HG02852 (cell line): Measurements from ENCODE around the gene LCP1.

Experiments
- ATAC-seq: cut with Tn5 transposase; IDR thresholded peaks from one replicate; pipeline ENCODE4 v1.9.1; 2021; ENCODE audit warnings: mild to moderate bottlenecking, moderate library complexity; ENCODE audit not compliant: unreplicated experiment

Gene LCP1

DNA sequence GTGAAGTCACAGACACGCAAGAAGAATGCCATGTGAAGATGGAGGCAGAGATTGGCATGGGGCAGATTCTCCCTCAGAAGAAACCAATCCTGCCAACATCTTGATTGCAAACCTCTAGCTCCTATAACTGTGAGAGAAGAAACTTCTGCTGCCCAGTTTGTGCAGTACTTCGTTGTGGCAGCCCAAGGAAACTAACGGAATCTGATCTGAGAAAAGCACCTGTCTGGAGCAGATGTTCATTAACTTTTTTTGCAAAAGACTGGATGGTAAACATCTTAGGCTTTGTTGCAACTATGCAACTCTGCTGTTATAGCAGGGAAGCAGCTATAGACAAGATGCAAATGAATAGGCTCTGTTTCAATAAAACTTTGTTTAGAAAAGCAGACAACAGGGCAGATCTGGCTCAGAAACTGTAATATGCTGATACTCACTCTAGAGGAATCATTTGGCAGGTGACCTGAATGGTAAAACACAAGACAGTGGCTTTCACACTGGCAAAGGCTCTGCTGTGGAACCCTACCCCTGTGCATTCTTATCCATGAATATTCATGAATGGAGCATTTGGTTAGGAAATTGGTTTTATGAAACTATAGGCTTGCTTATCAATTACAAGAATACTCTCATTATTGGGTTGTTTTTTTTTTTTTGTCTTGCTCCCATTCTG is 51.9 kb downstream of the LCP1 start:
- no peak for ATAC-seq

DNA sequence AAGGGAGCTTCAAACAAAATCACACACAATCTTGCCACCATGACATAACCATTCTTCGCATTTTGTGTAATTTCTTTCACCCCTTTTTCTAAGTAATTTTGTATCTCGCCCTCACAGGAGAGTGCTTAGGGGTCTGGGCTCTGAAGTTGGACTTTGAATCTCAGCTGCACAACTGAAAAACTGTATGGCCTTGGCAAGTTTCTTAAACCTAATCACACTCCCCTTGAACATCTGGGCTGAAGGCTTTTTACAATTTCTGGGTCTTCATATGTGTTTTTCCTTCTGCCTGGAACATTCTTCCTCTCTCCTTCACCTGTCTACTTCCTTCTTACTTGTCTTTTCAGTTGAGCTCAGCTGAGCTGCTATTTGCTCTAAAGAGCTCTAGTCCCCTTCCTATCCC is 52.9 kb downstream of the LCP1 start:
- ATAC-seq = no peak

- no peak for ATAC-seq
Observed at GRCh38 chr13:46127358-46128023, 54.5 kb downstream of the LCP1 start.

GRCh38 chr13:46126552-46127357 is 55.2 kb downstream of the LCP1 start:
- ATAC-seq = no peak

GRCh38 chr13:46126056-46126455 is 55.9 kb downstream of the LCP1 start:
- ATAC-seq = no peak

DNA sequence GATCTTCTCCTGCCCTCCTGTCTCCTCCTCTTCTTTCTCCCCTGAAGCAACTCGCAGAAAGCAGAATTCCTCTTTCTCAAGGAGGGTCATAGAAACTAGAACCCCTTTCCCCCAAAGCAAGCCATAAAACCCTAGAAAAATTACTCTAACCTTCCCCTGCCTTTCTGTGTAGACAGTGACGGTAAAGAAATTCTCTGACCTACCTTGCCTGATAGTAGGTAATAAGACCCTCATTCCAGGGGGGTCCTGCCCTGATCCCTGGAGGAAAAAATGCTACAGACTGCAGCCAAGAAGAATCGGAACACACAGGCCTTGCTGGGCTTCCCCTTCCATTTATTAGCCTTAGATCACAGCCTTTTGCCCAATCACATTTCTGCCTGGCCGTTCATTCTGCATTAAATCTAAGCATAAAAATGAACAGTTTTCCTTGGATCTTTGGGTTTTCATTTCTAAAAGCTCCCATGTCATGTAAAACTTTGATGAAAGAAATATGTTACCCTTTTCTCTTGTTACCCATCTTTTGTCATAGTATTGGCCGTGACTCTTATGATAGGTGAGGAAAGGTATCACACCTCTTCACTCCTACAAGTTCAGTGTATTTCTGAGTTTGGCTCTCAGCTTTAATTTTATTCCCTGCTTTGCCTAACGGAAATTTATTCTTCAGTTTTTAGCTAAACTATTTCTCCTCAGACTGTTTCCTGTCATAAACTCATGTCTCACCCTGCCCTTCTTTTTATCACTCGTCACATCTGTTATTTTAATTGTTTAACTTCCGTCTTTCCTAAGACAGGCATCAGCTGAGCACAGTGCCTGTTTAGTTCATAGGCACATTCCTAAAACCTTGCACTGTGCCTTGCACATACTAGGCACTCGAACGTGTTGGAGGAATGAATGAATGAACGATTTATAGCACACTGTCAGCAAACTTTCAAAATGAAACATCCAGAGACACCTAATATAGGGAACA is 56.7 kb downstream of the LCP1 start:
- ATAC-seq = no peak

DNA sequence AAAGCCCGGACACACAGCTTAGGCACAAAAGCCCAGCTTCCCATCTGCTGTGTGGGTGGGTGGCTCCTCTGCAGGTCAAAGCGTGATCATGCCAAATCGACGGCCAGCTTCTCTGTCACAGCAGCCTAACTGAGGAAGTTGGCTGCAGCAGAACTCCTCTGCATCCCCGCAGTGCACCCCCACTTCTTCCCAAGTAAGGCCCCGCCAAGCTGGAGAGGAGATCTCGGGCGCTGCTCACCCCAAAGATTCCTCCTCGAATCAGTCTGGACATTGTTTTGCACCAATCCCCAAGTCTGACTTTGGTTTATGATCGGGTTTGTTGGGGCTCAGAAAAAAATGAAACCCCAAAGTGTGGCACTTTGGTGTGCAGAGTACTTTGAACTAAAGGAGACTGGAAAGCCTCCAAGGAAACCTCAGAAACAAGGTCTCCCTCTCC is 57.4 kb downstream of the LCP1 start:
- no peak for ATAC-seq

DNA sequence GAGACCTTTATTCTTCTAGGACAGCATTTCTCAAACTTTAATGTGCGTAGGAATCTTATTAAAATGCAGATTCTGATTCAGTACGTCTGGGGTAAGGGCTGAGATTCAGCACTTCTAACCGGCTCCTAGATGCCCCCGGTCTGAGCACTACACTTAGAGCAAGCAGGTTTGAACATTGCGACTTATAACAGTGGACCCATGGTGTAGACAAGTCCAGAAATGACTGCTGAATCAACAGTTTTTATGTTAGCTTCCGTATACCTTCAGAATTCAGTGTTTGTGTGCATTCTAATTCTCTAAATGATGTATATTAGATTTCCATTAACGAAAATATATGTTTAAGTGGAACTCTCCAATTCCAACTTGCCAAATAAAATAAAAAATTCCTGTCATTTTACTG is 59.7 kb downstream of the LCP1 start:
- ATAC-seq = no peak

GRCh38 chr13:46121597-46122163 is 60.3 kb downstream of the LCP1 start:
- ATAC-seq = no peak

GRCh38 chr13:46121033-46121432 is 60.9 kb downstream of the LCP1 start:
- no peak for ATAC-seq

GRCh38 chr13:46119883-46120614 is 61.9 kb downstream of the LCP1 start:
- no peak for ATAC-seq

DNA sequence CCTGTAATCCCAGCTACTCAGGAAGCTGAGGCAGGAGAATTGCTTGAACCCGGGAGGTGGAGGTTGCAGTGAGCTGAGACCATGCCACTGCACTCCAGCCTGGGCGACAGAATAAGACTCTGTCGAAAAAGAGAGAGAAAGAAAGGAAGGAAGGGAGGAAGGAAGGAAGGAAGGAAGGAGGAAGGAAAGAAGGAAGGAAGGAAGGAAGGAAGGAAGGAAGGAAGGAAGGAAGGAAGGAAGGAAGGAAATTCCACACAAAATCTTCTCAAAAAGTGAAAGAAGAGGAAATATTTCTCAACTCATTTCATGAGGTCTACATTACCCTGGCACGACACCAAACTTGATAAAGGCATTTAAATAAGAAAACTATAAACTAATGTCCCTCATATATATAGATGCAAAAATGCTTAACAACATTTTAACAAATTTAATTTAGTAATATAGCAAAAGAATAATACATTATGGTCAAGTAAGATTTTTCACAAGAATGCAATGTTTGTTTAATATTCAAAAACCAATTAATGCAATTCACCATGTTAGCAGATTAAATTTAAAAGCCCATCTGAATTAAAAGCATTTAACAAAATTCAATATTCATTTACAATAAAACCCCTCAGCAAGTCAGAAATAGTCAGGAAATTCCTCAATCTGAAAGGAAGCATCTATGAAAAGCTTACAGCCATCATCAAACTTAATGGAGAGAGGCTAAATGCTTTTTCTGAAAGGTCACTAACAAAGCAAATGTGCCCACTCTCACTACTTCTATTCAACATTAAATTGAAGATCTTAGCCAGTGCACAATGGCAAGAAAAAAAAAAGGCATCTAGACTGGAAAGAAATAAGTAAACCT is 65.1 kb downstream of the LCP1 start:
- no peak for ATAC-seq

DNA sequence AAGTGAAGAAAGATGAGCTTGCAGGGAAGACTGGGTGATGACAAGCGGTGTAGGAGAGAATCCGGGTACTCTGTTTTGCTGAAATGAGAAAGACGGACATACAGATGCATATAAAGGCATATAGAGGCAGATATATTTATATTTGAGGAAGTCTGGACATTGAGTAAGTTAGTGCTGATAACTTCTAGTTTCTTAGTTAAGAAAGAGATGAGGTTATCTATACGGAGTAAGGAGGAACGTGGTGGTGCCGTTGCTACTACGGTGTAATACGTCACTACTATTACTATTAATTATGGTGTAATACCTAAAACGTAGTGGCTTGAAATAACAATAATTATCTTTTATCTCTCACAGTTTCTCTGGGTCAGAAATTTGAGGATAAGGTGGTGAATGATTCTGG is 67.4 kb downstream of the LCP1 start:
- no peak for ATAC-seq

DNA sequence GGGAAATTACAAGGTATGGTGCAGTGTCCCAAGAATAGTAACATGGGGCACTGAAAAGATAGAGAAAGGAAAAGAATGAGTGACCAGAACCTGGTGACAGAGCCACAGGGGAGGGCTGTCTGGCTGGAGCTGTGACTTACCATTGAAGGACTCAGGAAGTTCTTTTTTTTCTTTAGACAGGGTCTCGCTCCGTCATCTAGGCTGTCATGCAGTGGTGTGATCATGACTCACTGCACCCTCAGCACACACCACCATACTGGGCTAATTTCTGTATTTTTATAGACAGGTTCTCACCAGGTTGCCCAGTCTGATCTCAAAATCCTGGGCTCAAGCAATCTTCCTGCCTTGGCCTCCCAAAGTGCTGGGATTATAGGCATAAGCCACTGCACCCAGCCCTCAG is 68.4 kb downstream of the LCP1 start:
- ATAC-seq = no peak

GRCh38 chr13:46111151-46111550 is 70.8 kb downstream of the LCP1 start:
- ATAC-seq = no peak

GRCh38 chr13:46109451-46109850 is 72.5 kb downstream of the LCP1 start:
- no peak for ATAC-seq

- no peak for ATAC-seq
Observed at GRCh38 chr13:46106839-46107371, 75.1 kb downstream of the LCP1 start.

DNA sequence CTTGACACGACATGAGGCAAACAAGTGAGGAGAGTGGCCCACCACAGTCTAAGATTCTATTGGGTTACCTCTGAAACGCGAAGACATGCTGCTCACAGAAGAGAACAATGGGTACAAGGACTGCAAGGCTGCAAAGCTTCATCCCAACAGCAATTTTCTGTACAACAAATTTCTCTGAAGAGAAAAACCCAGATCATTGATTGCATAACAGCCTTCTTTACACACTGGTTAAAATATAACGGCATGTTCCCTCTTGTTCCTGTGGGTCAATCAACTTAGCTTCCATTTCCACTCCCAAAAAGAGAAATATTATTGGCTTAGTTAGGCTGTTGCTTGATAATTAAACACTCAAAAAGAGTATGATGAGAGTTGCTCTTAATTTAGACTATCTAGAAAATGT is 77.1 kb downstream of the LCP1 start, which contains the start of gene CPB2:
CPB2 (minus strand) TSS at position 166 of the 400 bp plus-strand sequence; CDS start at position 142, 24 bp downstream.
- ATAC-seq = no peak
